BE2C (cell line): ENCODE data around the gene ANO2.

ENCODE experiments used
- DNase-seq: peaks from one replicate; pipeline ENCODE4 v3.0.0-alpha.2; 2020
- H3K27me3 ChIP-seq: fragments of 250-450 bp; sonication (Bioruptor Pico); 2 replicates; pipeline ENCODE4 v1.5.1; 2020; ENCODE audit warnings: mild to moderate bottlenecking
- H3K36me3 ChIP-seq: fragments of 250-450 bp; sonication (Bioruptor Pico); 2 replicates; pipeline ENCODE4 v1.5.1; 2020; ENCODE audit warnings: mild to moderate bottlenecking
- H3K4me1 ChIP-seq: fragments of 250-450 bp; sonication (Bioruptor Pico); 2 replicates; pipeline ENCODE4 v1.5.1; 2020
- H3K4me3 ChIP-seq: 2 replicates; pipeline ENCODE4 v1.5.1; 2011; ENCODE audit warnings: low read depth, low read length
- H3K9me3 ChIP-seq: fragments of 250-450 bp; sonication (Bioruptor Pico); 2 replicates; pipeline ENCODE4 v1.5.1; 2020
- TF ChIP-seq, protein P1 (sequence below): IDR thresholded peaks from 2 replicates; pipeline ENCODE4 v1.5.1; 2012; ENCODE audit warnings: mild to moderate bottlenecking, low read depth, low read length

ANO2 gene

DNA sequence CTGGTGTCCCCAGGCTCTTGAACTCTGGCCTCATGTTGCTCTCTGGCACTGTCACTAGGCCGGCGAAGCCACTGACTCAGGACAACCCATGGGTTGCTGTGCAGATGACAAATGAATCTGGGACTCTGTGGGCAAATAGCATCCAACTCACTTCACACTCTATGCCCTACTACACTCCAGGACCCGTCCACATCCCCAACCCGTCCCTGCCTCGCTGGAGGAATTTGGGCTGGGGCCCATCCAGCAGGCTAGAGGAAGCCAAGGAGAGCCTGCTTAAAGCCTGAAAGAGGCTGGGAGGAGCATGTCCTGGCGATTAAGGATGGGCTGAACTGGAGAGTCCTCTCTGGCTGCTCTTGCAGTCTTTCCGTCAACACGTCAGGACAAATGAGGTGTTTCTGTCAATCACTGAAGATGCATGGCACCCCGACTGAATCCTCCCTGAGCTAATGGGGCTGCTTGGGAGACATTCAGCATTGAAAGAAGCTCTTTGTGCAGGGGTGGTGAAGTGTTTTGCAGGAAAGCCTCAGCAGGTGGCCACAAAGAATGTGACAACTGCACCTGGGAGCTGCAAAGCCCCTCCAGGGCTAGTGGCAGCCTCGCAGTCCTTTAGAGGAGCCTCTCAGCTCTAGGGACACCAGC is 71.7 kb downstream of the ANO2 start:
- H3K4me3 ChIP-seq: no peak overlapping the region
- TF ChIP-seq, protein P1, sequence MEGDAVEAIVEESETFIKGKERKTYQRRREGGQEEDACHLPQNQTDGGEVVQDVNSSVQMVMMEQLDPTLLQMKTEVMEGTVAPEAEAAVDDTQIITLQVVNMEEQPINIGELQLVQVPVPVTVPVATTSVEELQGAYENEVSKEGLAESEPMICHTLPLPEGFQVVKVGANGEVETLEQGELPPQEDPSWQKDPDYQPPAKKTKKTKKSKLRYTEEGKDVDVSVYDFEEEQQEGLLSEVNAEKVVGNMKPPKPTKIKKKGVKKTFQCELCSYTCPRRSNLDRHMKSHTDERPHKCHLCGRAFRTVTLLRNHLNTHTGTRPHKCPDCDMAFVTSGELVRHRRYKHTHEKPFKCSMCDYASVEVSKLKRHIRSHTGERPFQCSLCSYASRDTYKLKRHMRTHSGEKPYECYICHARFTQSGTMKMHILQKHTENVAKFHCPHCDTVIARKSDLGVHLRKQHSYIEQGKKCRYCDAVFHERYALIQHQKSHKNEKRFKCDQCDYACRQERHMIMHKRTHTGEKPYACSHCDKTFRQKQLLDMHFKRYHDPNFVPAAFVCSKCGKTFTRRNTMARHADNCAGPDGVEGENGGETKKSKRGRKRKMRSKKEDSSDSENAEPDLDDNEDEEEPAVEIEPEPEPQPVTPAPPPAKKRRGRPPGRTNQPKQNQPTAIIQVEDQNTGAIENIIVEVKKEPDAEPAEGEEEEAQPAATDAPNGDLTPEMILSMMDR: no peak
- DNase-seq: no peak
- no peaks in the 10 kb centered on the region for H3K9me3 ChIP-seq
- H3K4me1 ChIP-seq: no peaks in the 10 kb centered on the region
- H3K27me3 ChIP-seq: peaks cover 10% of the 10 kb centered on the region; the same call in 1 of the 2 replicates
- no peaks in the 10 kb centered on the region for H3K36me3 ChIP-seq

DNA sequence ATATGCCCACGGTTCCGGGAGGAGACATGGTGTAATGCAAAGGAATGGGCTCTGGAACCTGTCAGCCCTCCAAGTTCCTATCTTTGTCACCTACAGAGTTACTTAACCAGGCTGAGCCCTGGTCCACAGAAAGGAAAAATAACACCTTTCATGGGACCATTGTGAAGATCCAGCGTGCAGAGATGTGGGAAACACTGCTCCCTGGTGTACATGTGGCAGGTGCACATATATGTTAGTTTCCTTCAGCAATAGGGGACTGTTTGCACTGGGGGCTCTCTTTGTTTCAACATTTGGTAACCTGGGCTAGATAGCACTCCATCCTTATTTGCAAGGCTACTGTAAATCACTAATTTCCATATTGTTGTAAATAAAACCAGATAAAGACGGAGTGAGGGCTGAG is 72.3 kb downstream of the ANO2 start:
- TF ChIP-seq, protein P1: peak; percentile 38
- H3K4me3 ChIP-seq: no peak overlapping the region

DNA sequence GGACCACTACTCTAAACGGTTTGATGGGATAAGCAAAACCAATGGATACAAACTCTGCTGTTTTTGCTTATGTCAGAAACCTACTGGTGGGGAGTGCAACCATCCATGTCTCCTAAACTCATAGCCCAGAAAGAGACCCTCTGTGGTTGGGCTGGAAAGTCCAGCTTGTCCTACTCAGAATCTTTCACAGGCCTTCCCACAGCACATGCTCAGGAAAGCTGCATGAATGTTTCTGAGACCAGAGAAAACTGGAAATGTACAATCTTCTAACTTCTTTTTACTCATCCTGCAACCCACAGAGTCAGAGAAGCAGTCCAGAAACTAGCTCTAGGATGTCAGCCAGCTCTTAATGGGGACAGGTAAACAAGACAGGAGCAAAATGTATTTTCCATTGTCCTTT is 73.3 kb downstream of the ANO2 start:
- H3K27me3 ChIP-seq: peaks cover 10% of the 10 kb centered on the region; the same call in 1 of the 2 replicates
- H3K4me1 ChIP-seq: no peaks in the 10 kb centered on the region
- H3K9me3 ChIP-seq: no peaks in the 10 kb centered on the region
- DNase-seq: no peak
- H3K4me3 ChIP-seq: no peak overlapping the region
- no peaks in the 10 kb centered on the region for H3K36me3 ChIP-seq
- TF ChIP-seq, protein P1: no peak

More for the DNA sequence above, 72.3 kb downstream of the ANO2 start:
- DNase-seq: no peak
- no peaks in the 10 kb centered on the region for H3K4me1 ChIP-seq
- H3K36me3 ChIP-seq: no peaks in the 10 kb centered on the region
- peaks cover 10% of the 10 kb centered on the region; the same call in 1 of the 2 replicates for H3K27me3 ChIP-seq
- H3K9me3 ChIP-seq: no peaks in the 10 kb centered on the region

DNA sequence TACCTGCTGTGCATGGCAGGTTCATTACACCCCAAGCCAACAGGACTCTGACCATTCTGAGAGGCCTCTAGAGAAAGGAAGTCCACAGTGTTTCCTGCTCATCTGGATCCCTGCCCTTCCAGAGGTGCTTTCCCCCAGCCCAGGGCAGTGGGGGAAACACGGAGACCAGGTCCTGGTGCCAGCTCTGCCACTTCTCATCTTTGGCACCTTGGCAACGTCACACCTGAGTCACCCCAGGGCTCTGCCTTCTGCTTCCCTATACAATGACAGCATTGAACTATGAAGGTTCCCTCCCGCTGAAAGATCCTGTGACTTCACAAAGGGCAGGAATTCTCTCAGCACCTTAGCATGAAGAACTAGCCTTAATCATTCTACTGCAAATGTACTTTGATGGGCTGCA is 74.9 kb downstream of the ANO2 start:
- no peak overlapping the region for H3K4me3 ChIP-seq
- peaks cover 3% of the 10 kb centered on the region; the same call in 1 of the 2 replicates for H3K27me3 ChIP-seq
- H3K9me3 ChIP-seq: no peaks in the 10 kb centered on the region
- TF ChIP-seq, protein P1: no peak
- no peaks in the 10 kb centered on the region for H3K4me1 ChIP-seq
- H3K36me3 ChIP-seq: no peaks in the 10 kb centered on the region
- no peak for DNase-seq

DNA sequence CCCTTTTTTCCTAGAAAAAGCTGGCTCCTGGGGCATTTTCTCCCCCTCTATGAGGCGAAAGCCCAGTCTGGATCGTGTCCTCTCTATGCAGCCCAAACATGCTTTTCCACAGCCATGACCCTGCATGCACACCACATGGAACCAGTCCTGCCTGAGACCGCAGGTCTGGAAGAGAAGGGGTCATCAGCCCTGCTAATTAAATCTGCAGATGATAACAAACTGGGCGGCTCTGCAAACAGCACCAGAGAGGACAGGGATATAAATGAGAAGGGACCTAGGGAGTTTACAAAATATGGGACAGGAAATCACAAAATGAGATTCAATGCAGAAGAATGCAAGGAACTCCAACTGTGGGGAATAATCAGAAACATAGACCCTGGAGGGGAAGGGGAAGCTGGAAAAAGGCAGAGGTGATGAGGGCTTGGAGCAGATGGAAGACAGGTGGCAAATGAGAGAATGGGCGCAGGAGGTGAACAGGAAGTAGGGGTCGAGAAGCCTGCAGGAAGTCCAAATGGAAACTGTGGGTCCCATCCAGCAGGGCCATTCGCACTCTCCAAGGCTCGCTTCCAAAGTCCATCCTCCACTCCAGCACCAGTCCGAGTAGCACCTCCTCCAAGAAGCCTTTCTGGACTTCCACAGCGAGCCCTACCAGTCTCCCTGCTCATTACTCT is 76.3 kb downstream of the ANO2 start:
- Histone ChIP-seq H3K4me3 (no peak overlapping the region), H3K27me3 (no peaks in the 10 kb centered on the region; the same call in 1 of the 2 replicates), H3K9me3 (no peaks in the 10 kb centered on the region), H3K36me3 (no peaks in the 10 kb centered on the region), H3K4me1 (no peaks in the 10 kb centered on the region)
- no peak for DNase-seq
- TF ChIP-seq, protein P1: no peak

DNA sequence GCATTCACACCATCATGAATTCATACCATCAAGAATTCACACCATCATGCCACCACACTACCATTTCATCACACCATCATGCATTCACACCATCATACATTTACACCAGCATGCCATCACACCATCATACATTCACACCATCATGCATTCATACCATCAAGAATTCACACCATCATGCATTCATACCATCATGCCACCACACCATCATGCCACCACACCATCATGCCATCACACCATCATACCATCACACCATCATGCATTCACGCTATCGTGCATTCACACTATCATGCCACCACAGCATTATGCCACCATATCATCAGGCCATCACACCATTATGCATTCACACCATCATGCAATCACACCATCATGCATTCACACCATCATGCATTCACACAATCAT is 79.7 kb downstream of the ANO2 start:
- no peaks in the 10 kb centered on the region for H3K9me3 ChIP-seq
- TF ChIP-seq, protein P1: no peak
- no peak overlapping the region for H3K4me3 ChIP-seq
- no peaks in the 10 kb centered on the region; the same call in none of the 2 replicates for H3K27me3 ChIP-seq
- no peak for DNase-seq
- H3K4me1 ChIP-seq: no peaks in the 10 kb centered on the region
- no peaks in the 10 kb centered on the region for H3K36me3 ChIP-seq
